ENCODE data around the gene PSMB2.

PSMB2 gene

GRCh38 chr1:35640380-35641232 is 720 bp downstream of the PSMB2 start:
- DNase-seq: no peak

- DNase-seq: no peak
Measured at GRCh38 chr1:35637401-35637809, 3.9 kb downstream of the PSMB2 start.

- no peak for DNase-seq
Measured at GRCh38 chr1:35633547-35633946, 7.8 kb downstream of the PSMB2 start.

GRCh38 chr1:35631396-35631795 is 9.9 kb downstream of the PSMB2 start:
- DNase-seq: no peak

GRCh38 chr1:35629051-35629450 is 12.3 kb downstream of the PSMB2 start:
- DNase-seq: no peak

- DNase-seq: no peak
Measured at GRCh38 chr1:35623832-35624231, 17.5 kb downstream of the PSMB2 start.

GRCh38 chr1:35622510-35623178 is 18.7 kb downstream of the PSMB2 start:
- no peak for DNase-seq

- DNase-seq: no peak
Measured at GRCh38 chr1:35619237-35620121, 21.8 kb downstream of the PSMB2 start.

GRCh38 chr1:35615440-35615839 is 25.9 kb downstream of the PSMB2 start:
- no peak for DNase-seq

- DNase-seq: no peak
Measured at GRCh38 chr1:35611655-35612054, 29.7 kb downstream of the PSMB2 start.

GRCh38 chr1:35605867-35606182 is 35.5 kb downstream of the PSMB2 start:
- no peak for DNase-seq

- no peak for DNase-seq
Measured at GRCh38 chr1:35605071-35605866, 36.1 kb downstream of the PSMB2 start.

GRCh38 chr1:35603941-35604340 is 37.4 kb downstream of the PSMB2 start:
- no peak for DNase-seq

GRCh38 chr1:35603468-35603867 is 37.9 kb downstream of the PSMB2 start:
- DNase-seq: no peak

- DNase-seq: no peak
Measured at GRCh38 chr1:35600593-35600992, 40.7 kb downstream of the PSMB2 start.

- no peak for DNase-seq
Measured at GRCh38 chr1:35599411-35599810, 41.9 kb downstream of the PSMB2 start.

- no peak for DNase-seq
Measured at GRCh38 chr1:35598895-35599294, 42.4 kb downstream of the PSMB2 start.

- no peak for DNase-seq
Measured at GRCh38 chr1:35597870-35598269, 43.5 kb downstream of the PSMB2 start.

- no peak for DNase-seq
Measured at GRCh38 chr1:35595684-35596083, 45.6 kb downstream of the PSMB2 start.

GRCh38 chr1:35594005-35594760 is 47.1 kb downstream of the PSMB2 start:
- no peak for DNase-seq

GRCh38 chr1:35592991-35593769 is 48.1 kb downstream of the PSMB2 start:
- no peak for DNase-seq

Measured in retina (tissue), 1 donor.